ENCODE results near the gene ETV3. TPM values are rescaled to one million over a fixed set of nuclear protein-coding genes. Genes with fewer than 3 reads are reported as not detected.

The ETV3 gene
- total RNA-seq, 3 donors from 2014 or later: 20.0 to 28.0 (median 22.0) TPM

DNA sequence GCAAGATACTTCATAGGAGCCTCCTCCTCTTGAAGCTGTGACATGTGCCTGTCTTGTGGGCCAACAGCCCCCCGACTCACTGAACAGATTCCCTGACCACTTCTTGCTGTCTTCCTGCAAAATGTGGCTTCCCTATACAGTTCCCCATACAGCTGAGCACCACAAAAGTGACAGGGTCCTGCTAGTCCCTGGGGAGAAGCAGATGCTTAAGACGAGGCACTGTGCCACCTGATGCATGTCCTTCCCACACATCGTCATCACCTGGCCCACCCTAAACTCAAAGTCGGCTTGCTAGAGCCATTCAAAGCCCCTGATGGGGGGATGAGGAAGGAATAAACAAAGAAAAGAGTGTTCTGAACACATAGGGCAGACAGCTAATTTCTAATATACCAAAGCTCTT, 29.2 kb upstream of the ETV3 start:
- DNase-seq (ENCODE audit: low spot score in 2 of 2): no peak
- H3K4me3 ChIP-seq: no peak overlapping the region
- no peaks in the 10 kb centered on the region for H3K27me3 ChIP-seq
- H3K9me3 ChIP-seq: no peaks in the 10 kb centered on the region
- intact Hi-C loops (cut with DNase I; ENCODE audit: low total_unique reads): no loop called here
- no peaks in the 10 kb centered on the region for H3K4me1 ChIP-seq
- TF ChIP-seq POLR2AphosphoS5 (IDR thresholded peaks at IDR 0.05): no peak
- TF ChIP-seq POLR2A (IDR thresholded peaks at IDR 0.05): no peak
- TF ChIP-seq, protein P1, sequence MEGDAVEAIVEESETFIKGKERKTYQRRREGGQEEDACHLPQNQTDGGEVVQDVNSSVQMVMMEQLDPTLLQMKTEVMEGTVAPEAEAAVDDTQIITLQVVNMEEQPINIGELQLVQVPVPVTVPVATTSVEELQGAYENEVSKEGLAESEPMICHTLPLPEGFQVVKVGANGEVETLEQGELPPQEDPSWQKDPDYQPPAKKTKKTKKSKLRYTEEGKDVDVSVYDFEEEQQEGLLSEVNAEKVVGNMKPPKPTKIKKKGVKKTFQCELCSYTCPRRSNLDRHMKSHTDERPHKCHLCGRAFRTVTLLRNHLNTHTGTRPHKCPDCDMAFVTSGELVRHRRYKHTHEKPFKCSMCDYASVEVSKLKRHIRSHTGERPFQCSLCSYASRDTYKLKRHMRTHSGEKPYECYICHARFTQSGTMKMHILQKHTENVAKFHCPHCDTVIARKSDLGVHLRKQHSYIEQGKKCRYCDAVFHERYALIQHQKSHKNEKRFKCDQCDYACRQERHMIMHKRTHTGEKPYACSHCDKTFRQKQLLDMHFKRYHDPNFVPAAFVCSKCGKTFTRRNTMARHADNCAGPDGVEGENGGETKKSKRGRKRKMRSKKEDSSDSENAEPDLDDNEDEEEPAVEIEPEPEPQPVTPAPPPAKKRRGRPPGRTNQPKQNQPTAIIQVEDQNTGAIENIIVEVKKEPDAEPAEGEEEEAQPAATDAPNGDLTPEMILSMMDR (IDR thresholded peaks at IDR 0.05): no peak
- no peak overlapping the region for H3K27ac ChIP-seq
- H3K36me3 ChIP-seq: no peaks in the 10 kb centered on the region

GRCh38 chr1:157166590-157166989, 28.4 kb upstream of the ETV3 start:
- no peaks in the 10 kb centered on the region for H3K4me1 ChIP-seq
- no peaks in the 10 kb centered on the region for H3K9me3 ChIP-seq
- no peaks in the 10 kb centered on the region for H3K27me3 ChIP-seq
- intact Hi-C loops (cut with DNase I; ENCODE audit: low total_unique reads): no loop called here
- TF ChIP-seq POLR2AphosphoS5 (IDR thresholded peaks at IDR 0.05) (no peak), POLR2A (IDR thresholded peaks at IDR 0.05) (no peak)
- TF ChIP-seq, protein P1 (IDR thresholded peaks at IDR 0.05): no peak
- no peak for DNase-seq (ENCODE audit: low spot score in 2 of 2)
- H3K4me3 ChIP-seq: no peak overlapping the region
- H3K36me3 ChIP-seq: no peaks in the 10 kb centered on the region
- no peak overlapping the region for H3K27ac ChIP-seq

- no peak overlapping the region for H3K27ac ChIP-seq
- intact Hi-C loops (cut with DNase I; ENCODE audit: low total_unique reads): no loop called here
Observed at GRCh38 chr1:157163273-157164127, 25.3 kb upstream of the ETV3 start.

GRCh38 chr1:157162345-157162744, 24.1 kb upstream of the ETV3 start:
- H3K4me3 ChIP-seq: no peak overlapping the region
- H3K27me3 ChIP-seq: no peaks in the 10 kb centered on the region
- no peaks in the 10 kb centered on the region for H3K4me1 ChIP-seq
- H3K27ac ChIP-seq: no peak overlapping the region
- no peaks in the 10 kb centered on the region for H3K36me3 ChIP-seq
- H3K9me3 ChIP-seq: no peaks in the 10 kb centered on the region
- intact Hi-C loops (cut with DNase I; ENCODE audit: low total_unique reads): no loop called here
- no peak for TF ChIP-seq POLR2A (IDR thresholded peaks at IDR 0.05)
- DNase-seq (ENCODE audit: low spot score in 2 of 2): no peak

More at GRCh38 chr1:157163273-157164127, 25.3 kb upstream of the ETV3 start:
- H3K9me3 ChIP-seq: no peaks in the 10 kb centered on the region
- no peaks in the 10 kb centered on the region for H3K36me3 ChIP-seq
- DNase-seq (ENCODE audit: low spot score in 2 of 2): peak; percentile 50 to 73
- H3K27me3 ChIP-seq: no peaks in the 10 kb centered on the region
- TF ChIP-seq POLR2A (IDR thresholded peaks at IDR 0.05) (no peak), POLR2AphosphoS5 (IDR thresholded peaks at IDR 0.05) (no peak)
- TF ChIP-seq, protein P1 (IDR thresholded peaks at IDR 0.05): peak; percentile 32 to 77 (median 64)
- no peaks in the 10 kb centered on the region for H3K4me1 ChIP-seq
- peak overlapping the region in 1 of 3 donors; percentile 37 for H3K4me3 ChIP-seq

DNA sequence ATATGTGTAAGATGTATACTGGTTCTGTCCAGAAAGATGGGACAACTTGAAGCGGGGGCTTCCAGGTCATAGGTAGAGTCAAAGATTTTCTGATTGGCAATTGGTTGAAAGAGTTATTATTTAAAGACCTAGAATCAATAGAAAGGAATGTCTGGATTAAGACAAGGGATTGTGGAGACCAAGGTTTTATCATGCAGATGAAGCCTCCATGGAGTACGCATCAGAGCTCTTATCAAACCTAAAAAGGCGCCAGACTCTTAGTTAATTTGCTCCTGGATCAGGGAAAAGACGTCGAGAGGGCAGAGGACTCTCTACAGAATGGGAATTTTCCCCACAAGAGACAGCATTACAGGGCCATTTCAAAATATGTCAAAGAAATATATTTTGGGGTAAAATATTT, 23.7 kb upstream of the ETV3 start:
- Histone ChIP-seq H3K9me3 (no peaks in the 10 kb centered on the region), H3K27me3 (no peaks in the 10 kb centered on the region), H3K4me1 (no peaks in the 10 kb centered on the region), H3K27ac (no peak overlapping the region), H3K36me3 (no peaks in the 10 kb centered on the region), H3K4me3 (no peak overlapping the region)
- no peak for DNase-seq (ENCODE audit: low spot score in 2 of 2)
- intact Hi-C loops (cut with DNase I; ENCODE audit: low total_unique reads): no loop called here
- TF ChIP-seq, protein P1 (IDR thresholded peaks at IDR 0.05): no peak
- TF ChIP-seq POLR2A (IDR thresholded peaks at IDR 0.05): no peak
- TF ChIP-seq POLR2AphosphoS5 (IDR thresholded peaks at IDR 0.05): no peak
